NCI-H526 treated with DMSO at 0.1 percent for 48 hours (cell line): ENCODE measurements around the gene FMN1.

Experiments used
- DNase-seq: peaks from one replicate; lab custom pipeline; 2025; lab: John Stamatoyannopoulos, UW

FMN1 gene

GRCh38 chr15:33154351-33155166 lies 40.0 kb downstream of the FMN1 start:
- DNase-seq: peak; percentile 94

- DNase-seq: no peak
Observed at GRCh38 chr15:33153548-33153947, 41.0 kb downstream of the FMN1 start.

- DNase-seq: no peak
Observed at GRCh38 chr15:33152502-33153109, 41.9 kb downstream of the FMN1 start.

- DNase-seq: peak; percentile 61
Observed at GRCh38 chr15:33150971-33151370, 43.5 kb downstream of the FMN1 start.

- DNase-seq: no peak
Observed at GRCh38 chr15:33150431-33150941, 44.0 kb downstream of the FMN1 start.

- DNase-seq: no peak
Observed at GRCh38 chr15:33149919-33150318, 44.6 kb downstream of the FMN1 start.

GRCh38 chr15:33148129-33148751 lies 46.3 kb downstream of the FMN1 start:
- peak; percentile 54 for DNase-seq

GRCh38 chr15:33146051-33146450 lies 48.5 kb downstream of the FMN1 start:
- no peak for DNase-seq

- DNase-seq: peak; percentile 86
Observed at GRCh38 chr15:33145447-33145846, 49.1 kb downstream of the FMN1 start.

GRCh38 chr15:33142708-33143107 lies 51.8 kb downstream of the FMN1 start:
- no peak for DNase-seq

- DNase-seq: no peak
Observed at GRCh38 chr15:33138000-33138399, 56.5 kb downstream of the FMN1 start.

GRCh38 chr15:33137101-33137500 lies 57.4 kb downstream of the FMN1 start:
- DNase-seq: no peak

GRCh38 chr15:33136353-33136752 lies 58.2 kb downstream of the FMN1 start:
- no peak for DNase-seq

GRCh38 chr15:33135355-33135781 lies 59.1 kb downstream of the FMN1 start:
- no peak for DNase-seq

GRCh38 chr15:33132722-33133345 lies 61.7 kb downstream of the FMN1 start:
- peak; percentile 20 for DNase-seq

GRCh38 chr15:33132233-33132580 lies 62.3 kb downstream of the FMN1 start:
- DNase-seq: no peak

- no peak for DNase-seq
Observed at GRCh38 chr15:33131552-33132232, 62.8 kb downstream of the FMN1 start.

- peak; percentile 60 for DNase-seq
Observed at GRCh38 chr15:33126559-33127290, 67.8 kb downstream of the FMN1 start.

GRCh38 chr15:33125894-33126537 lies 68.5 kb downstream of the FMN1 start:
- DNase-seq: no peak

- no peak for DNase-seq
Observed at GRCh38 chr15:33124811-33125210, 69.7 kb downstream of the FMN1 start.

- no peak for DNase-seq
Observed at GRCh38 chr15:33124279-33124678, 70.2 kb downstream of the FMN1 start.
